ENCODE data around the gene NOXO1.

The NOXO1 gene

DNA sequence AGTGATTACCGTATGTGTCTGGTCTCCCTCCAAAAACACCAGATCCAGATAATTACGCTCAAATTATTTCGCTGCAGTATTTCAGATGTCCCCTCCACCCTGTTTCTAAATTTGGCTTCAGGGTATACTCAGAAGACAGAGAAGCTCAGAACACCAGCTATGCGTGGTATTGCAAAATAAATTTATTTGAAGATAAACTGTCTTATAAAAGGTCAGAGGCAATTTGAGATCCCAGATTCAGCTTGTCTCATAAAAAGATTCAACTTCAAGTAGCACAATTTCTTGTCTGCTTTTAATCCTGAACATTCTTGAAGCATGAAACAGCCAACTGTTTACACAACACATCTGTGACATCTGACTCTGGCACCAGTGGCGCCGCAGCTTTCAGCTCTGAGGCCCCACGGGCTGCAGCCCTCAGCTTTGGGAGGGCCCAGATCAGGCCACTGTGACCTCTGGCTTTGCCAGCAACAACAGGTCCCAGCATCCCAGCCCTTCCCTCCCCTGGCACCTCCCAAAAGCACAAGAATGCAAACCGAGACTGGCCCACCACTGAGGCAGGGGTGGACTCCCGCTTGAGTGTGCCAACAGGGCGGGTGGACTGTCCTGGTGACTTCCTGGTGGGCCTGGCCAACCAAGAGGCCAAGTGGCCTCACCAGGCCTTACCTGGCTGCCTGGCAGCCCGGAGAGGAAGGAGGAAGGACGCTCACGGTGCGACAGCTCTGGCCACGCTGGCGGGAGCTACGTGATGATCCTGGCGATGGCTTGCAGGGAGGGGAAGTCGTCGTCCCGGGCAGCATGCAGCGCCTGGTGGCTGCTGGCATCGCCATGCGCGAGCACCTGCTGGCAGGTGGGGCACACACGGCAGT lies 16.5 kb upstream of the NOXO1 start:
- DNase-seq (ENCODE audit: low spot score): no peak

DNA sequence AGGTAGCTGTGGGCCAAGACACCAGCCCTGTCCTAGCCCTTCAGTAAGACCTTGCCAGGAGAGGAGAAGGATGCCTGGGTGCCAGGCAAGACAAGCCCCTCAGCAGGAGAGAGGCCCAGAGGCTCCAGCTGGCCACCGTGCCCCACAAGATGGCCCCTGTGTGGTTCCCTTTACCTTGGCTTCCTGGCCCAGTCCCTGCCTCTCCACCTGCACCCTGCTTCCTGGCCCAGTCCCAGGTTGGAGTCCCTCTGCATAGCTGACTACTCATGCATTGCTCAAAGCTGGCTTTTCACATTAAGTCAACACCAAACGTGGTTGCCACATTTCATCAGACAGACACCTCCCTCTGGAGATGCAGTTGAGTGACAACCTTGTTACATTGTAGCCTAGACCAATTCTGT lies 12.5 kb upstream of the NOXO1 start:
- peak; percentile 90 for DNase-seq (ENCODE audit: low spot score)

DNA sequence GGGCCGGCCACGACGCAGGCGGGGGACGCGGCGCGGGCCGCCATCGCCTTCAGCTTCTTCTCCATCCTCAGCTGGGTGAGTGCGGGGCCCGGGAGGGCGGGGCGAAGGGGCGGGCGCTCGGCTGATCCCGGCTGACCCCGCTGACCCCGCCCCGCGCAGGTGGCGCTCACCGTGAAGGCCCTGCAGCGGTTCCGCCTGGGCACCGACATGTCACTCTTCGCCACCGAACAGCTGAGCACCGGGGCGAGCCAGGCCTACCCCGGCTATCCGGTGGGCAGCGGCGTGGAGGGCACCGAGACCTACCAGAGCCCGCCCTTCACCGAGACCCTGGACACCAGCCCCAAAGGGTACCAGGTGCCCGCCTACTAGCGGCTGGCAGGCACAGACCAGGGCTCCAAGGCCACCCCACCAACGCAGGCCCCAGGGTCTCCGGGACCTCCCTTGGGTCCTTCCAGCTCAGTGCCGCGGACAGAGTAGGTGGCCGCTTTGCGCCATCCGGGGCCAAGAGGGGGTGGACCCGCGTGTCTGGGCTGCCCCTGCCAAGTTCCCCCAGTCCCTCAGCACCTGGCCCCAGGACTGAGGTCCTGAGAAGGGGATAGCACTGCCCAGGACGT lies 11.5 kb upstream of the NOXO1 start:
- DNase-seq (ENCODE audit: low spot score): no peak

DNA sequence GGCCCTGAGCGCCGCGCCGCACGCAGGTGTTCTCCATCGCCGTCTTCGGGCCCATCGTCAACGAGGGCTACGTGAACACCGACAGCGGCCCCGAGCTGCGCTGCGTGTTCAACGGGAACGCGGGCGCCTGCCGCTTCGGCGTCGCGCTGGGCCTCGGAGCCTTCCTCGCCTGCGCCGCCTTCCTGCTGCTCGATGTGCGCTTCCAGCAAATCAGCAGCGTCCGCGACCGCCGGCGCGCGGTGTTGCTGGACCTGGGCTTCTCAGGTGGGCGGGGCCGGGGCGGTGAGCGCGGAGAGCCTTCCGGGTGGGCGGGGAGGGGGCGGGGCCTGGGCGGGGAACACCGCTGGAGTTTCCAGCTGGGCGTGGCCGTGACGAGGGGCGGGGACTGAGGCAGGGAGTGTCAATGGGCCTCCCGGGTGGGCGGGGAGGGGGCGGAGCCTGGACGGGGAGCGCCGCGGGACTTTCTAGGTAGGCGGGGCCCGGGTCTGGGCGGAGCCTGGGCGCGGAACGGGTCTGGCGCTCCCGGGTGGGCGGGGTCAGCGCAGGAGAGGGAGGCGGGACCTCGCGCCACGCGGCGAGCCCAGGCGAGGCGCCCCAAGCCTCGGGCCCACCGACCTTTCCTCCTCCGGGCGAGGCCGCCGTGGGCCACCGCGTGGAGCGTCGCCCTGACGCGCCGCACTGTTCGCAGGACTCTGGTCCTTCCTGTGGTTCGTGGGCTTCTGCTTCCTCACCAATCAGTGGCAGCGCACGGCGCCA lies 10.9 kb upstream of the NOXO1 start:
- peak; percentile 87 for DNase-seq (ENCODE audit: low spot score)

DNA sequence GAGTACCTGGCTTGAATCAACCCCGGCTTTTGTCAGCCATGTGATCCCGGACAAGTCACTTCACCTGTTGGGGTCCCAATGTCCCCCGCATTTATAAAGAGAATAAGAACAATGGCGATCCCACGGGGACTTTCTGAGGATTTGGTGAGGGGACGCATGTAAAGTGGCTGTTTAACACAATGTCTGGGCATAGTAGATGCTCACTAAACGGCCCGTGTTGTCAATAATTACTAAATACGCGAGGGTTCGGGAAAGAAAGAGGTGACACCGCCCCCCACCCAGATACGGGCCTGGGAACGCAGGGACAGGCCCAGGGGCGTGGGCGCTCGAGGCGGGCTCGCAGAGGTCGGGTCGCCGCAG lies 10.3 kb upstream of the NOXO1 start:
- DNase-seq (ENCODE audit: low spot score): no peak

DNA sequence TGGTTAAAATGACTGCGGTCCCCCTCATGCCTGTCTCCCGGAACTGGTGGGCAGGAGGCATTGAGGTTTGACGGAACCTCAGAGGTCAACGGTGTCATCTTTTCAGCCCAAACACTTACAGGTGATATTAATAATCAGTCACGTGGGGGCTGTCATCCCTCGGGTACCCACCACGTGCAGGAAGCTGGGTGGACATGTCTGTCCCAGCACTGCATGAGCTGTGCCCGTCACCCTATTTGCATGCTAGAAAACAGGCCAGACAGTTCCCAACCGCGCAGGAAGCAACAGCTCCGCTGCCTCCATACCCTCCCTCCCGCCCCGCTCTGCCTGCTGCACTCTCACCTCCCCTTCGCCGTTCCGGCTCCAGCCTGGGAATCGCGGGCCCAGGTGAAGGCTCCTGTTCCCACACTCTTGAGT lies 9.9 kb upstream of the NOXO1 start:
- peak; percentile 31 for DNase-seq (ENCODE audit: low spot score)

DNA sequence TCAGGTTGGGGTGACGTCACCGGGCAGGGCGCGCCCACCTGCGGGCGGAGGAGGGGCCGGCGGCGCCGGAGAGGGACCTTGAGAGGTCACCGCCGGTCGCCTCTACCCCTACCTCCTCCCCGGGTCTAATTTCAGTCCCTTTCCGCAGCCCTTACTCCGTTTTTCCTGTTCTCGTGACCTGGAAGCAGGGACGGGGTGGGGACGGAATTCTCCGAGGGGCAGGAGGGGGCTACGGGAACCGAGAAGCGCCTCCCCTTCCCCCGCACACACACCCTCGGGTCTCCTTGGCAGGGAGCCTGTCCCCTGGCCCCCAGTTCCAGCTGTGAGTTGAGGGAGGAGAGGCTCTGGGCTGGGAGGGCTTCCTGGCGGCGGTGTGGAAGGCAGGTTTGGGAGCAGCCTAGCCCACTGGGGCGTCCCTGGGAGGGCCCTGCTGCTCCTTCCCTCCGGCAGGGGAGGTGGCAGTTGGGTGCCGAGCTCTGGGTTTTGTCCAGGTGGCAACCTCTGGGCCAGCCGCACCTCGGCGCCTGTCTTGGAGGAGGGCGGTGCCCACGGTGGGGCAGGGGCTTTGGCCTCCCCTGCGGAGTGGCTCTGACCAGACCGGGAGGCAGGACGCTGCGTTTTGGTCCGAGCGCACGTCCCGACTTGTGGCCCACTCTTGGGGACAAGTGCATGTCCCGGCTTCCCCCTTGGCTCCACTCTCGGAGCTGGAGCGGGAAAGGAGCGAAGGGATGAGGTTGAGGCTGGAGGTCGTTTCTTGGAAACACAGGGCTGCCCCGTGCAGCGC lies 9.3 kb upstream of the NOXO1 start:
- DNase-seq (ENCODE audit: low spot score): no peak

DNA sequence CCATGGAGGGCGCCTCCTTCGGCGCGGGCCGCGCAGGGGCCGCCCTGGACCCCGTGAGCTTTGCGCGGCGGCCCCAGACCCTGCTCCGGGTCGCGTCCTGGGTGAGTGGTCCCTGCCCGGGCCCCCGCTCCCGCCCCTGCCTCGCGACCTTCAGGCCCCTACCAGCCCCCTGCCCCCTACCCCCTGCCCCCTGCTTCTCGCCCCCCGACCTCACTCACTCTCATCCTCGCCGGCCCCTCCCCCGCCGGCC lies 8.8 kb upstream of the NOXO1 start:
- no peak for DNase-seq (ENCODE audit: low spot score)

DNA sequence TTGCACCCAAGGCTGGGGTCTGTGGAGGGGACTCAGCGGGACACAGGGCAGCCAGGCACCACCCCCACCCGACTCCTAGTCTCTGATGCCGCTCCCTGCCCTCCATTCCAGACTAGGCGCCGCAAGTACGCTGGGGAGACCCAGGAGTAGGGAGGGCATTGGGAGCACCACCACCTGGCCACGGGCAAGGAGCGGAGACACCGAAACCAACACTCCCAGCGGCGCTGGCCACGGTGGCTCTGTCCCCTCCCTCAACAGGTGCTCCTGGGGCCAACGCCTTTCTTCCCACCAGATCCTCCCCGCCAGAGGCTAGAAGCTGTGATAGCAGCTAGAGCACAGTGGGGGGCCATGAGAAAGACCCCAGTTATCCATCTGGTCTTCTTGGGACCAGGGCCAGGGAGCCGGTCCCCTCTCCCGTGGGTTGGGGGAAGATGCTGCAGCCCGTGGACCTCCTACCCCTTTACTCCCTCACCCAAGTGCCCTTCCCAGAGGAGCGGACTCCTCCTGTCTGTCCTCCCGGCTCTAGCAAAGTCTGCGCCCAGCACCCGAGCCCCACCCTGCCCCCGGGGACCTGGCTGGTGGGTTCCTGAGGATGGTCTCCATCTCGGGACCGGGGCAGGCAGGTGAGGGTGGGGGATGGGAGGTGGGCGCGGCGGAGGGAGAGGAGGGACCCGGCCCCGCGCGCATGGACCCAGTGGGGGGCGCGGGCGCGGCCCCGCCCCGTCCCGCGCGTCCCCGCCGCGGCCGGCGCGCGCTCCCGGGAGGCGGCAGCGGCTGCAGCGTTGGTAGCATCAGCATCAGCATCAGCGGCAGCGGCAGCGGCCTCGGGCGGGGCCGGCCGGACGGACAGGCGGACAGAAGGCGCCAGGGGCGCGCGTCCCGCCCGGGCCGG lies 8.2 kb upstream of the NOXO1 start, which contains the start of gene SYNGR3:
Gene SYNGR3, plus strand, starts transcription at position 762 of the 892 bp plus-strand sequence. CDS start 133 bp downstream, outside the sequence.
- no peak for DNase-seq (ENCODE audit: low spot score)

DNA sequence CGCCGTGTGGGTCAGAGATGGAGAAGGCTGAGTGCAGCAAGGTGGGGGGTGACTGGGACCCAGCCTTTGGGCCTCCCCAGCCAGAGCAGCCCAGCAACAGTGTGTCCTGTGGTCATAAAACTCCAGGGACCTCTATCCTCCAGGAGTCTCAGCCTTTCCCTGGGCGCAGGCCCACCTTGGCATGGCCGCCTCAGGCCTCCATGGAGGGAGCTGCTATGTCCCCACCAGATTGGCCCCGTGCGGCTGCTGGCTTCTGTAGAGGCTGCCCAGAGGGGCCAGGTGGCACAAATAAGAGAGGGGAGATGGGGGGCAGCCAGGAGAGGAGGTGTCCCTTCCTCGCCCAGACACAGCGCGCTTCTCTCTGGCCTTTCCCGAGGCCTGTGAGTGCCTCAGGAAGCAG lies 5.9 kb upstream of the NOXO1 start:
- no peak for DNase-seq (ENCODE audit: low spot score)

DNA sequence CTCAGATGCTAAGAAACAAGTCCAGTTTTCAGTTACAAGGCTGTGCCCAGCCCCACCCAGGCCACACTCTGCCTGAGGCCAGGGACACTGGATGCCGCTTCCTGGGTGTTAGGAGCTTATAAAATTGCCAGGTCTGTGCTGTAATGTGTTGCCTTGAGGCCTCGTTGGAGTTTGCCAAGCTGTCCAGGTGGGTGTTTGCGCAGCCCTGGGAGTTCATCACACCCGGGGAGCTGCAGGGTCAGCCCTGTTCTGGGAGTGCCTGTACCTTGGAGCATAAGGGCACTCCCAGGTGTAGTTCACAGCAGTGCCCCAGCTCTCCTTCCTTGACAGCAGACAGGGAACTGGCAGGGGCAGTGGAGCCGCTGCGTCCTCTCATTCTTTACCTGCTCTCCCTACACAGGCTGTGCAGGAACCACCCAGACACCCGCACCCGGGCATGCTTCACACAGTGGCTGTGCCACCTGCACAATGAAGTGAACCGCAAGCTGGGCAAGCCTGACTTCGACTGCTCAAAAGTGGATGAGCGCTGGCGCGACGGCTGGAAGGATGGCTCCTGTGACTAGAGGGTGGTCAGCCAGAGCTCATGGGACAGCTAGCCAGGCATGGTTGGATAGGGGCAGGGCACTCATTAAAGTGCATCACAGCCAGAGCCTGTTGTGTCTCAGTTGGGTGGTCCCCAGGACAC lies 4.3 kb upstream of the NOXO1 start:
- DNase-seq (ENCODE audit: low spot score): no peak

DNA sequence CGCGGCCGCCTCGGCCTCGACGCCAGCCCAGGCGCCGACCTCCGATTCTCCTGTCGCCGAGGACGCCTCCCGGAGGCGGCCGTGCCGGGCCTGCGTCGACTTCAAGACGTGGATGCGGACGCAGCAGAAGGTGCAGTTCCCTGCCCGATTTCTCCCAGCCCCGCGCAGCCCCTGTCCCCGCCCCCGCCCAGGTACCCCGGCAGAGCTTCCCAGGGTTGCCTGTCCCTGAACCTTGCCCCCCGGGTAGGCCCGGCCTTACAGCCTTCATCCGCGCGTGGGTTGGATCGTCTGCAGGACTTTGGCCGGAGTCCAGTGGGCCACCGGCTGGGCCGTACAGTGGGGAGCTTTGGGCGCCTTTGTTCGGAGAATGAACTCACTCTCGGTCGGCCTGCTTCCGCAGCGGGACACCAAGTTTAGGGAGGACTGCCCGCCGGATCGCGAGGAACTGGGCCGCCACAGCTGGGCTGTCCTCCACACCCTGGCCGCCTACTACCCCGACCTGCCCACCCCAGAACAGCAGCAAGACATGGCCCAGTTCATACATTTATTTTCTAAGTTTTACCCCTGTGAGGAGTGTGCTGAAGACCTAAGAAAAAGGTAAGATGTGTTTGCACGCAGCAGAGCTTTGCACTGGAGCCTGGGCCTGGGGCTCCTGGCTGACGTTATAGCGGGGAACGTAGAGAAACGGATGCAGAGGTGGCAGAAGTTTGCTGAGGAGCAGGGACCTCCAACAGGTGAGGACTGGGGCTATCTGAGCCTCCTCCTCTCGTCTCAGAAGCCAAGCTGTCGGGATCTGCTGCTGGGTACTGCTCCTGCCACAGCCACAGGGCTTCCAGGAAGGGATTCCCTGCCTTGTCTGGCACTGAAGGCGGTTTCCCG lies 3.3 kb upstream of the NOXO1 start:
- DNase-seq (ENCODE audit: low spot score): no peak

DNA sequence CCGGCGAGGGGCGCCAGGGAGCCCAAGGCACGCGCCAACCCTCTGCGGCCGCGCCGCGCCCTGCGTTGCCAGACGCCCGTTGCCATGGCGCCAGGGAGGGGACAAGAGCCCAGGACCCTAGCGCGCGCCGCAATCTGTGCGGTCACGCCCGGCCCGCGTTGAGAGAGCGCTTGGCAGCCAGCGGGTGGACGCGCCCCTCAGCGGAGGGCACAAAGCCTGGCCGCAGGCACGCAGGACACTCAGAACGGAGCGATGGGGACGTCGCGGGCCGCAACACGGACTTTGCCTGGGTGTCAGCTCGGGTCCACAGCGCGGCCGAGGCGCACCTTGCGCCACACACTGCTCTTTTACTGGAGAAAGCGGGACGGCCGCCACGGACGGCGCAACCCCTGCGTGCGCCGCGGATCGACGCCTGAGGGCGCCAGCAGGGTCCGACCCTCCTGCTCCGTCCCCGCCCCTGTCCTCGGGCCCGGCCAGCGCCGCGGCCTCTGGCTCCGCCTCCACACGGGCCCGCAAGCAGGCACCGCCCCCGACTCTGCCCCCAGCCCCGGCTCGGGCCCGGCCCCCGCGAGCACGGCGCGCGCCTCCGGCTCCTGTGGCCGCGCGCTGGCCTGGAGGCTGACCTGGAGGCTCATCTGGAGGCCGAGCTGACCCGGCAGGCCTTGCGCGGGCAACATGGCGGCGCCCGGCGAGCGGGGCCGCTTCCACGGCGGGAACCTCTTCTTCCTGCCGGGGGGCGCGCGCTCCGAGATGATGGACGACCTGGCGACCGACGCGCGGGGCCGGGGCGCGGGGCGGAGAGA lies 2.5 kb upstream of the NOXO1 start, which contains the start of gene GFER:
Gene GFER, plus strand, starts transcription at position 650 of the 803 bp plus-strand sequence. Its CDS starts 26 bp downstream, at position 676.
- peak; percentile 94 for DNase-seq (ENCODE audit: low spot score)

DNA sequence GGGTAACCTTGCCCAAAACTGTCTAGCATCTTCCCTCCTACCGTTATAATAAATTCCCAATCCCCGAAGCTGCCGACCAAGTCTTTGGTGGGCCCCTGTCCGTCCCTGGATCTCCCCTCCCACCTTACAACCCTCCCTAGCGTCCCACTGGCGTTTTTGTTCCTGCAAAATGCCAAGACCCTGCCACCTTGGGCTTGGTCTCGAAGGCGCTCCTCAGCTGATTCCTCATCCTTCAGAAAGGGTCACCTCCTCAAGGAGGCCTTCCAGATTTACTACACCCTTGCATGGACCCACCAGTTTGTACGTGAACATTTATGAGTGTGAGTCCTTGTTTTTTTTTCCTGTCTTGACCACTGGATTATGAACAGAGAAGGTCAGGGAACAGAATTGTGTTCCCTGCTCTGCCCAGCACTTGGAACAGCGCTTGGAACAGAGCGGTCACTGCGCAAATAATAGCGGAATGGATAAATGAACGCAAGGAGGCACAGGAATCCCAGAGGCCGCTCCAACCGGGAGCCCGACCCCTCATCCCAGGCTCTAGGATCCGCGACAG lies 1.8 kb upstream of the NOXO1 start:
- no peak for DNase-seq (ENCODE audit: low spot score)

DNA sequence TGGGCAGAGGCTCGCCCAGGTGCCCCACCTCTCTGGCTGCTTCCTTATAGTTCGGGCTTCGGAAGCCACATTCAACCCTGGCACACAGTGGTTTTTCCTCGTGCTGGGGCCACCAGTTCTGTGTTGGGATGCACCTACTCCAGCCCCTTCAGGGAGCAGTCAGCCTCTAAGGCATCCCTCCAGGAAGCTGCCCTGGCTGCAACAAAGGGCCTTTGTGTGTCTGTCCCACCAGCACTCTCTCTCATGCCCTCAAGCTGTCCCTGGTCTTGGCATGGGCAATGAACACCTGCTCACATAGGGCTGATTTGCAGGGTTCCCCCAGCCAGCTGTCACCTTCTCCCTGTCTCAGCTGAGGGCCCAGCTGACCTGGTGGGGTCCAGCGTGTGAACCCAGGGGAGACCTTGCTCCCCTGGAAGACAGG lies 754 bp upstream of the NOXO1 start:
- peak; percentile 39 for DNase-seq (ENCODE audit: low spot score)

DNA sequence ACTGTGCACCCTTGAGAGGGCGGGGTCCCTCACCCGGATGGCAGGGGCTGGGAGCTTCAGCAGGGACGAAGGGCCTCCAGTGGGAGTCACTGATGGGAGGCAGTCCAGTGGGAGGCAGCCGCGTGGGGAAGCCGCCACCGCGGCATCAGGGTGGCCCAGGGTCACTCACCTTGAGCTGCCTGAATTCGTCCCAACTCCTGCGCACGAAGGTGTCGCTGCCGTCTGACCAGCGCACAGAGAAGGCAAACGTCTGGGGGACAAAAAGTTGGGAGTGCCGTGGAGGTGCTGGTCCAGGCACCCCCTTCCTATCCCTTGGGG lies 540 bp downstream of the NOXO1 start:
- DNase-seq (ENCODE audit: low spot score): no peak

DNA sequence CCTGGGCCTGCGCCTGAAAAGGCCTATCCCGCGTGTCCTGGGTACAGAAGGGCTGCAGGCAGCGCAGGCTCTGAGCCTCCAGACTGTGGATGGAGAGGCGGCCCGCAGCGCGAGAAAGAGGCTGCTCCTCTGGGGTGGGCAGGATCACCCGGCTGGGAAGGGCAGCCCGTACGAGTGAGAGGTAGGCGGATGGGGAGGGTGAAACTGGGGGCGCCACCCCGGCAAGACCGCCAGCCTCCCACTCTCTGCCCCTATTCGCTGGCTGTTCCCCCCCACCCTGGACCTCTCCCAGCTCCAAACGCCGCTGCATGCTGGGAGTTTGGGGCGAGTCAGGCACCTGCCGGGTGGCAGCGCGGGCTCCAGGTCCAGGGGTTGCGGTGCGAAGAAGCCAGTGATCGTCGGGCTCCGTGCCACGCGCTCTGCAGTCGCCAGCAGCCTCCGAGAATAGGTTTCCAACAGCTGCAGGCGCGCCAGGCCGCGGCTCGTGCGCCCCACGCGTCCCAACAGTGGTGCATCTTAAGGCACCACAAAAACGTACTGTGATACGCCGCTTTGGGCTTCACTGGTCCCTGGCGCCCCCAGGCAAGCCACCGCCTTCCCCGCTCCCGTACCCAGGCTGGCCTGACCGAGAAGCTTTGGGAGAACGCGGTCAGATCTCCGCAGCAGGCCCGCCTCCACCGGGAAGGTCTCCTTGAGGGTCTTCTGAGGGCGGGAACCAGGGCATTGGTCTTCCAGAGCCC lies 1.1 kb downstream of the NOXO1 start:
- no peak for DNase-seq (ENCODE audit: low spot score)

All from kidney tubule cell (primary cell).